Transverse colon (tissue), 4 donors: ENCODE measurements around the gene RAPGEF6. TPM values are rescaled to one million over a fixed set of nuclear protein-coding genes. Genes with fewer than 3 reads are reported as not detected.

Experiments used
- DNase-seq: peaks from one replicate; pipeline ENCODE4 v3.0.0-alpha.2; 2019
- H3K27ac ChIP-seq, 4 donors: fragments of 200-600 bp; sonication (generic); 2 replicates each; pipeline ENCODE4 v1.5.1; 2016 to 2018; ENCODE audit warnings: inconsistent platforms in 4 of 4
- H3K27me3 ChIP-seq: fragments of 200-600 bp; sonication (generic); 2 replicates; pipeline ENCODE4 v1.5.1; 2017; ENCODE audit warnings: inconsistent platforms
- H3K36me3 ChIP-seq, 4 donors: fragments of 200-600 bp; sonication (generic); 2 replicates each; pipeline ENCODE4 v1.5.1; 2017 to 2019; ENCODE audit warnings: inconsistent platforms in 4 of 4
- H3K4me1 ChIP-seq, 4 donors: fragments of 200-600 bp; sonication (generic); 2 replicates each; pipeline ENCODE4 v1.5.1; 2017 to 2020; ENCODE audit warnings: inconsistent platforms in 4 of 4
- H3K4me3 ChIP-seq, 4 donors: fragments of 200-600 bp; sonication (generic); 1 replicate in 1 of 4; 2 replicates in 3 of 4; pipeline versions ENCODE4 v1.5.1 to v1.6.1; 2017 to 2019; ENCODE audit warnings: inconsistent platforms in 4 of 4
- H3K9me3 ChIP-seq, 2 donors: fragments of 200-600 bp; sonication (generic); 2 replicates each; pipeline ENCODE4 v1.5.1; 2017 to 2019; ENCODE audit warnings: inconsistent platforms in 2 of 2
- EP300 ChIP-seq: sonication (generic); formaldehyde crosslinking; IDR thresholded peaks from one replicate; pipeline ENCODE4 v1.6.1; 2017; ENCODE audit warnings: antibody characterized with exemption, low read depth
- POLR2A ChIP-seq: fragments of 450-650 bp; IDR thresholded peaks from one replicate; pipeline ENCODE4 v1.6.1; 2016; ENCODE audit warnings: antibody characterized with exemption, mild to moderate bottlenecking, moderate library complexity
- POLR2AphosphoS5 ChIP-seq, 3 donors: sonication (generic); formaldehyde crosslinking; IDR thresholded peaks; one replicate each; pipeline ENCODE4 v1.6.1; 2016; ENCODE audit warnings: antibody characterized with exemption in 3 of 3
- WGBS, 2 donors: methylation state at CpG; one replicate each; pipeline ENCODE4 v1.1.5; 2018; ENCODE audit warnings: low coverage in 1 of 2; 5-methylcytosine and 5-hydroxymethylcytosine counted together
- in situ Hi-C, 4 donors: fragments of 200-750 bp; cut with MboI; loops; one replicate each; pipeline versions ENCODE4 v1.15.0 to v1.15.1; 2017; ENCODE audit warnings: low sequenced_read_pairs in 3 of 4, low pct_ligation_motif_present in 1 of 4, low pct_unique_long_range_greater_than_20kb in 1 of 4
- intact Hi-C: fragments of 100-400 bp; cut with DNase I; formaldehyde crosslinking; loops from one replicate; pipeline ENCODE4 v1.15.1; 2023; ENCODE audit warnings: low total_unique reads
- total RNA-seq, 4 donors: library from RNA; depleted of rRNA; stranded (reverse); fragments of >200 nt; gene quantifications; one replicate each; pipeline ENCODE4 v1.1.0, GENCODE V29; 2016
- TF ChIP-seq, protein P1 (sequence below), 5 experiments: fragments of 200-600 bp in 3 of 5; fragments of 450-650 bp in 2 of 5; sonication (generic) in 3 of 5; IDR thresholded peaks; 1 replicate in 2 of 5; 2 replicates in 3 of 5; pipeline ENCODE4 v1.5.1; 2016 to 2017; ENCODE audit warnings: antibody characterized with exemption in 5 of 5, inconsistent platforms in 3 of 5, mild to moderate bottlenecking in 2 of 5, moderate library complexity in 1 of 5

The RAPGEF6 gene
- total RNA-seq, 4 donors from 2014 or later, result 21.3 to 40.3 (median 35.9) TPM

DNA sequence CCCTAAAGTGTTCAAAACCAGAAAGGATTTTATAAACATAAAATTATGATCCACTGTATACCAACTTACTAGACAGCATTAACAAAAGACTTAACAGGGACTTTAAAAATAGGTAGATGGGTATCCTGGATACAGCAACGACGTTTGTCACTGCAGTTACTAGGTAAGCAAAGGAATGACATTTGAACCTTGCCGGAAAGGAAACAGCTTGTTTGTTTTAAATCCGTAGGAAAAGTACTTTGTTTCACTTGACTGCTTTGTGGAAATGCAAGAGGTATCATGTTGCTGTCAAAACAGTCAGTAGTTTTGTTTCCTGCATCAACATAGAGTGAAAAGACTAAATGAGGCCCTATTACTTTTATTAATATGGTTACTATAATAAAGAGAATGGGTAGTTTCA lies 248.2 kb downstream of the RAPGEF6 start:
- H3K27me3 ChIP-seq, result no peaks in the 10 kb centered on the region
- TF ChIP-seq POLR2A, result no peak
- TF ChIP-seq POLR2AphosphoS5 (IDR thresholded peaks at IDR 0.05), result no peak
- no peak for TF ChIP-seq EP300
- TF ChIP-seq, protein P1, sequence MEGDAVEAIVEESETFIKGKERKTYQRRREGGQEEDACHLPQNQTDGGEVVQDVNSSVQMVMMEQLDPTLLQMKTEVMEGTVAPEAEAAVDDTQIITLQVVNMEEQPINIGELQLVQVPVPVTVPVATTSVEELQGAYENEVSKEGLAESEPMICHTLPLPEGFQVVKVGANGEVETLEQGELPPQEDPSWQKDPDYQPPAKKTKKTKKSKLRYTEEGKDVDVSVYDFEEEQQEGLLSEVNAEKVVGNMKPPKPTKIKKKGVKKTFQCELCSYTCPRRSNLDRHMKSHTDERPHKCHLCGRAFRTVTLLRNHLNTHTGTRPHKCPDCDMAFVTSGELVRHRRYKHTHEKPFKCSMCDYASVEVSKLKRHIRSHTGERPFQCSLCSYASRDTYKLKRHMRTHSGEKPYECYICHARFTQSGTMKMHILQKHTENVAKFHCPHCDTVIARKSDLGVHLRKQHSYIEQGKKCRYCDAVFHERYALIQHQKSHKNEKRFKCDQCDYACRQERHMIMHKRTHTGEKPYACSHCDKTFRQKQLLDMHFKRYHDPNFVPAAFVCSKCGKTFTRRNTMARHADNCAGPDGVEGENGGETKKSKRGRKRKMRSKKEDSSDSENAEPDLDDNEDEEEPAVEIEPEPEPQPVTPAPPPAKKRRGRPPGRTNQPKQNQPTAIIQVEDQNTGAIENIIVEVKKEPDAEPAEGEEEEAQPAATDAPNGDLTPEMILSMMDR (IDR thresholded peaks at IDR 0.05), result no peak
- no peaks in the 10 kb centered on the region for H3K9me3 ChIP-seq
- 29 to 39% methylated on average over 4 of the region's 4 CpGs for WGBS, 2 donors
- no peak for DNase-seq
- peaks cover 0 to 5% (median 0%) of the 10 kb centered on the region in 4 donors for H3K36me3 ChIP-seq
- H3K27ac ChIP-seq, result no peak overlapping the region
- intact Hi-C loops, result no loop called here
- H3K4me1 ChIP-seq, result peaks cover 6 to 17% (median 11%) of the 10 kb centered on the region in 4 donors
- H3K4me3 ChIP-seq, result no peak overlapping the region
- in situ Hi-C loops, result loop anchor here in 1 of 4 donors (25.0 kb wide), 1 partner anchor 224 kb away; the partner anchor contains the start of genes HINT1 and LYRM7

GRCh38 chr5:131386124-131386523 lies 248.9 kb downstream of the RAPGEF6 start:
- no peaks in the 10 kb centered on the region for H3K9me3 ChIP-seq
- WGBS, 2 donors, result 99 to 100% methylated on average over 1 to 3 of the region's 3 CpGs
- no peak for TF ChIP-seq POLR2A
- no peak for TF ChIP-seq EP300
- no peak for TF ChIP-seq POLR2AphosphoS5 (IDR thresholded peaks at IDR 0.05)
- TF ChIP-seq, protein P1 (IDR thresholded peaks at IDR 0.05), result no peak
- H3K4me3 ChIP-seq, result no peak overlapping the region
- no peak overlapping the region for H3K27ac ChIP-seq
- H3K27me3 ChIP-seq, result no peaks in the 10 kb centered on the region
- peaks cover 0 to under 1% (median 0%) of the 10 kb centered on the region in 4 donors for H3K36me3 ChIP-seq
- peaks cover 6 to 23% (median 13%) of the 10 kb centered on the region in 4 donors for H3K4me1 ChIP-seq
- intact Hi-C loops, result no loop called here
- in situ Hi-C loops, result loop anchor here in 1 of 4 donors (25.0 kb wide), 1 partner anchor 224 kb away; the partner anchor contains the start of genes HINT1 and LYRM7
- no peak for DNase-seq

DNA sequence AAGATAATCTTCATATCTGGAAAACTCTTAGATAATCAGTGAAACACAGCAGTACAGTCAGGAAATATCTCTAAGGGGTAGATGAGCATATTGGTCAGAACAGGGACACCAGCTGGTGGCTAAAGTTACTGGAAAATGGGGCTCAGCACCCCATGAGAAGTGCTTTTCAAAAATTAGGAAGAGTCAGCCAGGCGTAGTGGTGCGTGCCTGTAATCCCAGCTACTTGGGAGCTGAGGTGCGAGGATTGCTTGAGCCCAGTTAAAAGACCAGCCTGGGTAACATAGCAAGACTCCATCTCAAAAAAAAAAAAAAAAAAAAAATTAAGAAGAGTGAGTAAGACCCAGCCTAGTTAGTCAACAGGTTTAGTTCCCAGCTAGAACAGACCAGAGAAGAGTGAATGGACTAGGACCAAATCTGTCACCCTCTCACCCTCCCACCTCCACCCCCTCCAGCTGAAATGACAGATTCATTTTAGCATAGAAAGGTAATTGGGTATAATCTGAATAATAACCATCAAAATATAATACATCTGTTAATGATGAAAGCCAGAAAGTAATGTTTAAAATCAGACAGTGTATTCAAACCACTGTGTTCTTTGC lies 250.3 kb downstream of the RAPGEF6 start:
- TF ChIP-seq POLR2A (no peak), EP300 (no peak), POLR2AphosphoS5 (IDR thresholded peaks at IDR 0.05) (no peak)
- TF ChIP-seq, protein P1 (IDR thresholded peaks at IDR 0.05), result no peak
- peaks cover 6 to 37% (median 17%) of the 10 kb centered on the region in 4 donors for H3K4me1 ChIP-seq
- no peak overlapping the region for H3K4me3 ChIP-seq
- H3K9me3 ChIP-seq, result no peaks in the 10 kb centered on the region
- H3K27ac ChIP-seq, result no peak overlapping the region
- no peaks in the 10 kb centered on the region for H3K27me3 ChIP-seq
- DNase-seq, result no peak
- WGBS, 2 donors, result 100% methylated on average over 3 of the region's 3 CpGs; no CpG with 5 or more reads in 1 of the 2 donors
- intact Hi-C loops, result no loop called here
- in situ Hi-C loops, result loop anchor here in 1 of 4 donors (25.0 kb wide), 1 partner anchor 222 kb away; the partner anchor contains the start of genes HINT1 and LYRM7
- no peaks in the 10 kb centered on the region for H3K36me3 ChIP-seq

- Histone ChIP-seq H3K4me3 (no peak overlapping the region), H3K4me1 (peaks cover 6 to 43% (median 20%) of the 10 kb centered on the region in 4 donors)
Observed at GRCh38 chr5:131384173-131384572, 250.9 kb downstream of the RAPGEF6 start.

More at GRCh38 chr5:131384173-131384572, 250.9 kb downstream of the RAPGEF6 start:
- intact Hi-C loops, result no loop called here
- Histone ChIP-seq H3K27ac (no peak overlapping the region), H3K36me3 (no peaks in the 10 kb centered on the region), H3K9me3 (no peaks in the 10 kb centered on the region), H3K27me3 (no peaks in the 10 kb centered on the region)
- in situ Hi-C loops, result loop anchor here in 1 of 4 donors (25.0 kb wide), 1 partner anchor 222 kb away; the partner anchor contains the start of genes HINT1 and LYRM7
- 70% methylated on average over 6 of the region's 6 CpGs for WGBS, 2 donors
- DNase-seq, result no peak
- TF ChIP-seq, protein P1 (IDR thresholded peaks at IDR 0.05), result no peak
- TF ChIP-seq POLR2AphosphoS5 (IDR thresholded peaks at IDR 0.05), result no peak
- no peak for TF ChIP-seq EP300
- no peak for TF ChIP-seq POLR2A
